H1 (cell line): Measurements from ENCODE around the gene MRPL36. TPM values are rescaled to one million over a fixed set of nuclear protein-coding genes. Genes with fewer than 3 reads are reported as not detected.

Experiments
- CTCF ChIA-PET: fragments of 300-600 bp; sonication (Branson Sonifier 250); formaldehyde crosslinking; loops from one replicate; lab custom pipeline; 2021; ENCODE audit not compliant: partially characterized antibody; lab: Charles Lee
- POLR2A ChIA-PET: fragments of 300-600 bp; sonication (Branson Sonifier 250); formaldehyde crosslinking; loops from one replicate; lab custom pipeline; 2021; ENCODE audit warnings: inconsistent platforms; ENCODE audit not compliant: partially characterized antibody; lab: Charles Lee
- DNase-seq, 2 experiments: peaks; one replicate each; pipeline versions ENCODE4 v3.0.0 to v3.0.0-alpha.2; 2010 to 2022; ENCODE audit warnings: low spot score in 2 of 2, low read depth in 1 of 2, mixed read lengths in 1 of 2
- FAIRE-seq: peaks from 2 replicates; lab custom pipeline; 2011; peaks lifted over from hg19 to GRCh38; lab: Jason Lieb, UNC
- H2AFZ ChIP-seq: 2 replicates; pipeline ENCODE4 v1.8.1; 2012; ENCODE audit warnings: low read length, inconsistent platforms
- H2AK5ac ChIP-seq: 2 replicates; pipeline ENCODE4 v1.6.1; 2013; ENCODE audit warnings: low read depth, low read length
- H2BK120ac ChIP-seq: replicated peaks from 2 replicates; pipeline ENCODE3; 2013; ENCODE audit warnings: low read depth, low read length, inconsistent platforms
- H2BK12ac ChIP-seq: 2 replicates; pipeline ENCODE4 v1.6.1; 2013; ENCODE audit warnings: low read depth, low read length
- H2BK15ac ChIP-seq: 2 replicates; pipeline ENCODE4 v1.6.1; 2013; ENCODE audit warnings: low read length
- H2BK20ac ChIP-seq: 2 replicates; pipeline ENCODE4 v1.6.1; 2013; ENCODE audit warnings: low read length
- H2BK5ac ChIP-seq: 2 replicates; pipeline ENCODE4 v1.6.1; 2013; ENCODE audit warnings: low read depth, low read length
- H3K14ac ChIP-seq: 2 replicates; pipeline ENCODE4 v1.6.1; 2013; ENCODE audit warnings: inconsistent platforms; ENCODE audit not compliant: insufficient read length
- H3K18ac ChIP-seq: 2 replicates; pipeline ENCODE4 v1.6.1; 2013; ENCODE audit warnings: low read length; ENCODE audit errors: extremely low read depth
- H3K23ac ChIP-seq: 2 replicates; pipeline ENCODE4 v1.6.1; 2013; ENCODE audit warnings: inconsistent platforms; ENCODE audit not compliant: insufficient read length
- H3K23me2 ChIP-seq: 2 replicates; pipeline ENCODE4 v1.6.1; 2013; ENCODE audit warnings: low read depth, low read length
- H3K27ac ChIP-seq: 2 replicates; pipeline ENCODE4 v1.6.1; 2011; ENCODE audit warnings: low read depth, low read length, inconsistent platforms
- H3K27me3 ChIP-seq, 4 experiments: replicated peaks in 1 of 4; 1 replicate in 1 of 4; 2 replicates in 3 of 4; pipeline versions ENCODE4 v1.6.1 to v1.8.1; 2011 to 2013; ENCODE audit warnings: low read length in 3 of 4, mild to moderate bottlenecking in 3 of 4, inconsistent platforms in 2 of 4, mixed read lengths in 2 of 4, moderate library complexity in 1 of 4; ENCODE audit not compliant: control insufficient read depth in 3 of 4, insufficient read depth in 3 of 4; ENCODE audit errors: extremely low read depth in 1 of 4
- H3K36me3 ChIP-seq, 4 experiments: 2 replicates each; pipeline versions ENCODE4 v1.6.1 to v1.8.1; 2011 to 2013; ENCODE audit warnings: mild to moderate bottlenecking in 4 of 4, low read length in 3 of 4, moderate library complexity in 2 of 4, control low read depth in 1 of 4, inconsistent platforms in 1 of 4; ENCODE audit not compliant: insufficient read depth in 4 of 4, control insufficient read depth in 2 of 4
- H3K4ac ChIP-seq: replicated peaks from 2 replicates; pipeline ENCODE3; 2013; ENCODE audit warnings: low read length, low read depth, mixed read lengths, inconsistent platforms; ENCODE audit not compliant: insufficient read length
- H3K4me1 ChIP-seq, 4 experiments: replicated peaks in 1 of 4; 1 replicate in 1 of 4; 2 replicates in 3 of 4; pipeline versions ENCODE4 v1.6.1 to v1.8.1; 2011 to 2013; ENCODE audit warnings: low read length in 3 of 4, inconsistent platforms in 2 of 4, mixed read lengths in 1 of 4; ENCODE audit not compliant: insufficient read depth in 4 of 4, control insufficient read depth in 3 of 4
- H3K4me2 ChIP-seq, 2 experiments: 2 replicates each; pipeline versions ENCODE4 v1.6.1 to v1.8.1; 2011 to 2013; ENCODE audit warnings: low read depth in 2 of 2, low read length in 2 of 2, control low read depth in 1 of 2, inconsistent platforms in 1 of 2, mild to moderate bottlenecking in 1 of 2; ENCODE audit not compliant: insufficient read depth in 1 of 2
- H3K4me3 ChIP-seq, 4 experiments: fragments of 200-600, 300-600 bp in 1 of 4; sonication (generic), shearing (Covaris generic), sonication (Bioruptor Twin) in 1 of 4; 2 replicates each; pipeline versions ENCODE4 v1.5.1 to v1.8.1; 2011 to 2016; ENCODE audit warnings: low read length in 4 of 4, low read depth in 3 of 4, control low read depth in 2 of 4, inconsistent platforms in 2 of 4, mild to moderate bottlenecking in 2 of 4, mixed read lengths in 1 of 4, moderate library complexity in 1 of 4; ENCODE audit not compliant: insufficient read depth in 2 of 4; ENCODE audit errors: extremely low read depth in 1 of 4
- H3K56ac ChIP-seq: replicated peaks from 2 replicates; pipeline ENCODE3; 2013; ENCODE audit warnings: low read depth, mild to moderate bottlenecking, mixed read lengths, low read length, inconsistent platforms; ENCODE audit not compliant: insufficient read length
- H3K79me1 ChIP-seq: 2 replicates; pipeline ENCODE4 v1.6.1; 2013; ENCODE audit warnings: low read depth, low read length, control low read depth
- H3K79me2 ChIP-seq, 2 experiments: 2 replicates each; pipeline versions ENCODE4 v1.6.1 to v1.8.1; 2012 to 2013; ENCODE audit warnings: low read length in 2 of 2, mild to moderate bottlenecking in 2 of 2, inconsistent platforms in 1 of 2; ENCODE audit not compliant: insufficient read depth in 2 of 2, control insufficient read depth in 1 of 2
- H3K9ac ChIP-seq, 4 experiments: replicated peaks in 1 of 4; 1 replicate in 1 of 4; 2 replicates in 3 of 4; pipeline versions ENCODE4 v1.6.1 to v1.8.1; 2011 to 2013; ENCODE audit warnings: low read depth in 3 of 4, low read length in 3 of 4, control low read depth in 2 of 4, mild to moderate bottlenecking in 2 of 4, moderate library complexity in 2 of 4, inconsistent platforms in 1 of 4; ENCODE audit errors: extremely low read depth in 1 of 4
- H3K9me3 ChIP-seq, 2 experiments: 2 replicates each; pipeline versions ENCODE4 v1.6.1 to v1.8.1; 2012 to 2013; ENCODE audit warnings: mild to moderate bottlenecking in 2 of 2, moderate library complexity in 2 of 2, control low read depth in 1 of 2, inconsistent platforms in 1 of 2, low read depth in 1 of 2, low read length in 1 of 2, mixed read lengths in 1 of 2; ENCODE audit not compliant: insufficient read depth in 2 of 2
- H4K20me1 ChIP-seq, 2 experiments: replicated peaks in 1 of 2; 2 replicates each; pipeline versions ENCODE3 to v1.8.1; 2011 to 2013; ENCODE audit warnings: inconsistent platforms in 2 of 2, low read length in 2 of 2, mild to moderate bottlenecking in 1 of 2; ENCODE audit not compliant: insufficient read depth in 2 of 2, control insufficient read depth in 1 of 2
- H4K5ac ChIP-seq: 2 replicates; pipeline ENCODE4 v1.6.1; 2013; ENCODE audit warnings: low read length, low read depth, mixed read lengths, inconsistent platforms; ENCODE audit not compliant: insufficient read length
- H4K8ac ChIP-seq: 2 replicates; pipeline ENCODE4 v1.8.0; 2013; ENCODE audit warnings: mild to moderate bottlenecking, moderate library complexity, low read length, inconsistent platforms; ENCODE audit not compliant: insufficient read depth; ENCODE audit errors: extremely low read depth
- H4K91ac ChIP-seq: replicated peaks from 2 replicates; pipeline ENCODE3; 2013; ENCODE audit warnings: low read length, mixed read lengths, inconsistent platforms; ENCODE audit not compliant: insufficient read length
- BACH1 ChIP-seq: IDR thresholded peaks from 2 replicates; pipeline ENCODE4 v1.6.1; 2012; ENCODE audit warnings: low read length, improper control_type of control experiment
- CBX5 ChIP-seq: fragments of 300-800, 300-1000 bp; sonication (generic); IDR thresholded peaks from 2 replicates; pipeline ENCODE4 v1.7.1; 2016; ENCODE audit warnings: antibody characterized with exemption, low read length, low read depth
- EGR1 ChIP-seq: IDR thresholded peaks from 2 replicates; pipeline ENCODE4 v1.6.1; 2011; ENCODE audit warnings: low read depth, low read length, borderline replicate concordance
- HDAC2 ChIP-seq, 2 experiments: fragments of 300-600 bp in 1 of 2; sonication (generic) in 1 of 2; IDR thresholded peaks; 2 replicates each; pipeline ENCODE4 v1.6.1; 2011 to 2012; ENCODE audit warnings: low read depth in 2 of 2, low read length in 2 of 2, mild to moderate bottlenecking in 2 of 2, moderate library complexity in 2 of 2, borderline replicate concordance in 1 of 2, inconsistent platforms in 1 of 2
- KDM5A ChIP-seq: fragments of 200-600 bp; IDR thresholded peaks from 2 replicates; pipeline ENCODE4 v1.7.1; 2012; ENCODE audit warnings: mild to moderate bottlenecking, low read length, inconsistent platforms, mixed read lengths
- RXRA ChIP-seq: IDR thresholded peaks from 2 replicates; pipeline ENCODE4 v1.6.1; 2011; ENCODE audit warnings: low read depth, mild to moderate bottlenecking, low read length, moderate library complexity; ENCODE audit not compliant: insufficient read depth
- TCF12 ChIP-seq: IDR thresholded peaks from 2 replicates; pipeline ENCODE4 v1.6.1; 2011; ENCODE audit warnings: low read depth, mild to moderate bottlenecking, low read length
- WGBS, 2 experiments: shearing (Covaris generic) in 1 of 2; methylation state at CpG; one replicate each; pipeline versions ENCODE4 v1.1.6 to v1.1.7; 2013 to 2015; ENCODE audit warnings: low lambda C conversion rate in 2 of 2, mixed read lengths in 2 of 2, inconsistent platforms in 1 of 2, low coverage in 1 of 2, missing lambda C conversion rate in 1 of 2; ENCODE audit not compliant: insufficient replicate concordance in 2 of 2, insufficient coverage in 1 of 2, insufficient read length in 1 of 2; ENCODE audit errors: extremely low coverage in 1 of 2, missing lambda C conversion rate in 1 of 2; 5-methylcytosine and 5-hydroxymethylcytosine counted together
- polyA plus RNA-seq, 7 experiments: library from polyadenylated mRNA; depleted of rRNA in 3 of 7; stranded (reverse) in 5 of 7; unstranded in 2 of 7; fragments of >200 nt in 5 of 7; fragments of 200-250 nt in 2 of 7; gene quantifications; 1 replicate in 5 of 7; 2 replicates in 1 of 7; 4 replicates in 1 of 7; pipeline versions ENCODE4 v1.2.1 to v1.2.3, GENCODE V29; 2011 to 2013; ENCODE audit warnings: missing spikeins in 2 of 7, mixed read lengths in 2 of 7
- total RNA-seq: library from RNA; stranded (reverse); fragmentation: NEBNext Ultra II Directional; extraction: Animal tissue kit (Norgen Biotek cat#: 25700); gene quantifications from 2 replicates; pipeline ENCODE4 v1.2.1, GENCODE V29; 2021
- TF ChIP-seq, protein P1 (sequence below), 3 experiments: IDR thresholded peaks; 1 replicate in 2 of 3; 2 replicates in 1 of 3; pipeline versions ENCODE4 v1.5.1 to v1.6.1; 2011; ENCODE audit warnings: low read length in 3 of 3, mild to moderate bottlenecking in 3 of 3, inconsistent platforms in 2 of 3, low read depth in 1 of 3, moderate library complexity in 1 of 3; ENCODE audit not compliant: insufficient read depth in 1 of 3; ENCODE audit errors: control extremely low read depth in 1 of 3

MRPL36 gene
- total and polyA plus RNA-seq, 2 of the 8 experiments (the other 6 are each of a cell fraction or from before 2014, with no cell fraction given): 56.3 to 81.5 TPM

- Histone ChIP-seq H4K8ac (no peak overlapping the region), H2BK20ac (no peak overlapping the region), H3K27me3 (peaks cover 7 to 45% (median 33%) of the 10 kb centered on the region in 4 experiments), H3K14ac (no peak overlapping the region), H2AFZ (no peak overlapping the region), H3K56ac (no peak overlapping the region), H3K9me3 (no peaks in the 10 kb centered on the region), H2AK5ac (no peak overlapping the region), H3K23ac (no peak overlapping the region), H3K4me2 (no peak overlapping the region), H2BK5ac (no peak overlapping the region), H3K18ac (no peak overlapping the region), H3K4me1 (peaks cover 0 to 15% (median 10%) of the 10 kb centered on the region in 4 experiments; a peak in 5 of 7 replicates), H3K79me2 (no peaks in the 10 kb centered on the region), H3K36me3 (no peaks in the 10 kb centered on the region), H3K4me3 (no peak overlapping the region), H3K9ac (no peak overlapping the region), H3K79me1 (no peaks in the 10 kb centered on the region), H2BK120ac (no peak overlapping the region), H4K5ac (no peak overlapping the region), H3K27ac (no peak overlapping the region), H3K23me2 (peaks cover 6% of the 10 kb centered on the region; the same call in 1 of the 2 replicates), H2BK15ac (peak overlapping the region; percentile 88; the same call in 1 of the 2 replicates), H4K20me1 (peaks cover 0 to 2% of the 10 kb centered on the region in 2 experiments), H4K91ac (no peak overlapping the region), H2BK12ac (no peak overlapping the region), H3K4ac (no peak overlapping the region)
- WGBS, 2 experiments: 83% methylated on average over 10 of the region's 10 CpGs; no CpG with 5 or more reads in 1 of the 2 experiments
- ChIA-PET POLR2A (no interaction called here), CTCF (interaction anchor here (0.6 to 1.2 kb wide), 2 partner anchors 13 to 15 kb away, joined by 3 read pairs; no protein-coding TSS in a partner anchor)
- DNase-seq (no peak), FAIRE-seq (no peak)
- TF ChIP-seq CBX5: no peak
- TF ChIP-seq HDAC2 (IDR thresholded peaks at IDR 0.05; ENCODE audit: borderline replicate concordance in 1 of 2, low read depth in 2 of 2, low read length in 2 of 2): no peak
- TF ChIP-seq, protein P1, sequence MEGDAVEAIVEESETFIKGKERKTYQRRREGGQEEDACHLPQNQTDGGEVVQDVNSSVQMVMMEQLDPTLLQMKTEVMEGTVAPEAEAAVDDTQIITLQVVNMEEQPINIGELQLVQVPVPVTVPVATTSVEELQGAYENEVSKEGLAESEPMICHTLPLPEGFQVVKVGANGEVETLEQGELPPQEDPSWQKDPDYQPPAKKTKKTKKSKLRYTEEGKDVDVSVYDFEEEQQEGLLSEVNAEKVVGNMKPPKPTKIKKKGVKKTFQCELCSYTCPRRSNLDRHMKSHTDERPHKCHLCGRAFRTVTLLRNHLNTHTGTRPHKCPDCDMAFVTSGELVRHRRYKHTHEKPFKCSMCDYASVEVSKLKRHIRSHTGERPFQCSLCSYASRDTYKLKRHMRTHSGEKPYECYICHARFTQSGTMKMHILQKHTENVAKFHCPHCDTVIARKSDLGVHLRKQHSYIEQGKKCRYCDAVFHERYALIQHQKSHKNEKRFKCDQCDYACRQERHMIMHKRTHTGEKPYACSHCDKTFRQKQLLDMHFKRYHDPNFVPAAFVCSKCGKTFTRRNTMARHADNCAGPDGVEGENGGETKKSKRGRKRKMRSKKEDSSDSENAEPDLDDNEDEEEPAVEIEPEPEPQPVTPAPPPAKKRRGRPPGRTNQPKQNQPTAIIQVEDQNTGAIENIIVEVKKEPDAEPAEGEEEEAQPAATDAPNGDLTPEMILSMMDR (IDR thresholded peaks at IDR 0.05; ENCODE audit: control extremely low read depth in 1 of 3, insufficient read depth in 1 of 3, low read depth in 1 of 3, low read length in 3 of 3): no peak
- no peak for TF ChIP-seq KDM5A
- TF ChIP-seq EGR1: no peak
- TF ChIP-seq BACH1: no peak
- no peak for TF ChIP-seq RXRA
- no peak for TF ChIP-seq TCF12
Observed at GRCh38 chr5:1847056-1847455, 47.4 kb upstream of the MRPL36 start.
